Calu3 (cell line): ENCODE data around the gene CFAP77. TPM values are rescaled to one million over a fixed set of nuclear protein-coding genes. Genes with fewer than 3 reads are reported as not detected.

ENCODE experiments used
- BruUV-seq: library from RNA; stranded (reverse); fragments of 400-500 nt; replicated peaks from 2 replicates; lab custom pipeline; 2021; lab: Mats Ljungman, UMichigan
- CTCF ChIA-PET: fragments of 300-600 bp; sonication (Branson Sonifier 250); formaldehyde crosslinking; loops from one replicate; lab custom pipeline; 2022; ENCODE audit warnings: antibody characterized with exemption; lab: Charles Lee
- DNase-seq: peaks from one replicate; pipeline ENCODE4 v3.0.0; 2022
- H3K27ac Mint-ChIP-seq: one replicate; pipeline ENCODE4 v1.8.0; 2022; ENCODE audit warnings: mixed read lengths; ENCODE audit not compliant: unreplicated experiment
- H3K27me3 Mint-ChIP-seq: one replicate; pipeline ENCODE4 v1.8.0; 2022; ENCODE audit warnings: mixed read lengths; ENCODE audit not compliant: unreplicated experiment
- H3K36me3 Mint-ChIP-seq: one replicate; pipeline ENCODE4 v1.8.0; 2022; ENCODE audit warnings: mild to moderate bottlenecking, moderate library complexity, mixed read lengths; ENCODE audit not compliant: insufficient read depth, unreplicated experiment
- H3K4me1 Mint-ChIP-seq: one replicate; pipeline ENCODE4 v1.8.0; 2022; ENCODE audit warnings: mild to moderate bottlenecking, low read depth, mixed read lengths; ENCODE audit not compliant: unreplicated experiment
- H3K4me3 Mint-ChIP-seq: one replicate; pipeline ENCODE4 v1.8.0; 2022; ENCODE audit warnings: mild to moderate bottlenecking, low read depth, moderate library complexity, mixed read lengths; ENCODE audit not compliant: unreplicated experiment
- H3K9me3 Mint-ChIP-seq: one replicate; pipeline ENCODE4 v1.8.0; 2022; ENCODE audit warnings: low read depth, mixed read lengths; ENCODE audit not compliant: unreplicated experiment
- CTCF ChIP-seq: fragments of 200-600 bp; IDR thresholded peaks from one replicate; pipeline ENCODE4 v1.8.0; 2022; ENCODE audit warnings: antibody characterized with exemption; ENCODE audit not compliant: unreplicated experiment
- intact Hi-C: fragments of 100-400 bp; cut with micrococcal nuclease; formaldehyde crosslinking; loops from one replicate; pipeline ENCODE4 v1.10.0; 2022; ENCODE audit not compliant: unreplicated experiment
- total RNA-seq: library from RNA; stranded (reverse); gene quantifications from 2 replicates; pipeline ENCODE4 v1.2.3, GENCODE V29; 2022

The CFAP77 gene
- total RNA-seq, 1 experiment from 2014 or later: not detected

GRCh38 chr9:132548751-132549640, 139.0 kb downstream of the CFAP77 start:
- H3K9me3 Mint-ChIP-seq: no peaks in the 10 kb centered on the region
- peak overlapping the region; percentile 91 for H3K27ac Mint-ChIP-seq
- DNase-seq: peak; percentile 70
- H3K4me3 Mint-ChIP-seq: peak overlapping the region; percentile 40
- TF ChIP-seq CTCF: no peak
- intact Hi-C loops: loop anchor here (1.0 kb wide), 1 partner anchor 11 kb away; no protein-coding TSS in a partner anchor
- no peaks in the 10 kb centered on the region for H3K27me3 Mint-ChIP-seq
- H3K36me3 Mint-ChIP-seq: peaks cover 13% of the 10 kb centered on the region
- CTCF ChIA-PET: interaction anchor here (0.5 to 2.0 kb wide), 4 partner anchors 11 to 274 kb away, joined by 3 to 17 read pairs (median 4); no protein-coding TSS in a partner anchor
- peaks cover 37% of the 10 kb centered on the region for H3K4me1 Mint-ChIP-seq
- TSS peak; percentile 96 for BruUV-seq

GRCh38 chr9:132551556-132551955, 141.5 kb downstream of the CFAP77 start:
- DNase-seq: no peak
- H3K36me3 Mint-ChIP-seq: peaks cover 13% of the 10 kb centered on the region
- peaks cover 37% of the 10 kb centered on the region for H3K4me1 Mint-ChIP-seq
- TF ChIP-seq CTCF: no peak
- H3K4me3 Mint-ChIP-seq: no peak overlapping the region
- no peaks in the 10 kb centered on the region for H3K9me3 Mint-ChIP-seq
- BruUV-seq: no TSS peak
- H3K27me3 Mint-ChIP-seq: no peaks in the 10 kb centered on the region
- intact Hi-C loops: no loop called here
- CTCF ChIA-PET: no interaction called here
- H3K27ac Mint-ChIP-seq: no peak overlapping the region

DNA sequence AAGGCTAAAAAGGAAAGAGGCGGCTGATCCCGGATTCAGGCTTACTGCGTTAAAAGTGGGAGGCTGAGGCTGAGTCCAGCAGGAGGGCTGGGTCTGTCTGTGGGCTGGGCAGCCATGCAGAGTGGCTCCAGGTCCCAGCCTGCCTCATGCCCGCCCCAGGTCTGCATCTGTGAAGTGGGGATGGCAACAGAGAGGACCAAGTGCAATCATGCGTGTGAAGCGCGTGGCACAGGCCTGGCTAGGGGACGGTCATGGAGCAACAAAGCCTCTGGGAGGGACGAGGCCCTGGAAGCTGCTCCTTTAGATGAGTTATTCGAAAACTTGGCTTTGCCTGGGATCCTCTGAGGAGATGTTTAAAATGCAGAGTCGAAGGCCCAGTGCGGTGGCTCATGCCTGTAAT, 142.0 kb downstream of the CFAP77 start:
- DNase-seq: no peak
- Mint-ChIP-seq H3K4me1 (peaks cover 35% of the 10 kb centered on the region), H3K4me3 (no peak overlapping the region), H3K36me3 (peaks cover 13% of the 10 kb centered on the region), H3K27me3 (no peaks in the 10 kb centered on the region), H3K27ac (no peak overlapping the region), H3K9me3 (no peaks in the 10 kb centered on the region)
- BruUV-seq: no TSS peak
- CTCF ChIA-PET: interaction anchor here (0.6 kb wide), 1 partner anchor 18 kb away, joined by 3 read pairs; no protein-coding TSS in a partner anchor
- intact Hi-C loops: no loop called here
- TF ChIP-seq CTCF: no peak

- no peaks in the 10 kb centered on the region for H3K36me3 Mint-ChIP-seq
- H3K27me3 Mint-ChIP-seq: no peaks in the 10 kb centered on the region
- H3K9me3 Mint-ChIP-seq: peaks cover 2% of the 10 kb centered on the region
- CTCF ChIA-PET: no interaction called here
- BruUV-seq: no TSS peak
- no peak overlapping the region for H3K27ac Mint-ChIP-seq
- no peak overlapping the region for H3K4me3 Mint-ChIP-seq
- TF ChIP-seq CTCF: no peak
- intact Hi-C loops: no loop called here
- H3K4me1 Mint-ChIP-seq: peaks cover 8% of the 10 kb centered on the region
- no peak for DNase-seq
These were observed 144.7 kb downstream of the CFAP77 start for GRCh38 chr9:132554755-132555154.
